SK-N-SH treated with all-trans-retinoic acid at 6 μM for 48 hours (cell line): Measurements from ENCODE around the gene CEP78.

ENCODE experiments used
- ATAC-seq: fragments of 200-7000 bp; cut with Tn5 transposase; 3 replicates; pipeline ENCODE4 v1.9.1; 2020; ENCODE audit warnings: mild to moderate bottlenecking, moderate library complexity
- ARNTL ChIP-seq: fragments of 450-650 bp; formaldehyde crosslinking; IDR thresholded peaks from 2 replicates; pipeline ENCODE4 v1.5.0; 2020; ENCODE audit warnings: low read depth, mild to moderate bottlenecking, moderate library complexity, borderline replicate concordance
- BACH2 ChIP-seq: fragments of 250-450 bp; sonication (Bioruptor Pico); IDR thresholded peaks from 2 replicates; pipeline ENCODE4 v1.9.0; 2021; ENCODE audit warnings: mild to moderate bottlenecking, borderline replicate concordance
- CSDC2 ChIP-seq: fragments of 250-450 bp; sonication (Bioruptor Pico); IDR thresholded peaks from 2 replicates; pipeline ENCODE4 v1.5.0; 2020; ENCODE audit warnings: mild to moderate bottlenecking, moderate library complexity
- ESRRG ChIP-seq: fragments of 250-450 bp; sonication (Bioruptor Pico); IDR thresholded peaks from 2 replicates; pipeline ENCODE4 v1.6.1; 2021; ENCODE audit warnings: mild to moderate bottlenecking
- GLIS3 ChIP-seq: fragments of 250-450 bp; sonication (Bioruptor Pico); IDR thresholded peaks from 2 replicates; pipeline ENCODE4 v1.5.0; 2020; ENCODE audit warnings: mild to moderate bottlenecking, moderate library complexity
- ISL1 ChIP-seq: fragments of 250-450 bp; sonication (Bioruptor Pico); IDR thresholded peaks from 2 replicates; pipeline ENCODE4 v2.1.2; 2022; ENCODE audit warnings: mild to moderate bottlenecking, moderate library complexity
- OSR1 ChIP-seq: fragments of 250-450 bp; sonication (Bioruptor Pico); IDR thresholded peaks from 2 replicates; pipeline ENCODE4 v1.8.0; 2022; ENCODE audit warnings: moderate library complexity, mild to moderate bottlenecking, inconsistent platforms
- PATZ1 ChIP-seq: fragments of 250-450 bp; sonication (Bioruptor Pico); IDR thresholded peaks from 2 replicates; pipeline ENCODE4 v1.8.0; 2020; ENCODE audit warnings: mild to moderate bottlenecking, moderate library complexity, borderline replicate concordance
- PPARA ChIP-seq: fragments of 250-450 bp; sonication (Bioruptor Pico); IDR thresholded peaks from 2 replicates; pipeline ENCODE4 v1.5.0; 2020; ENCODE audit warnings: mild to moderate bottlenecking, borderline replicate concordance
- RARB ChIP-seq: fragments of 250-450 bp; sonication (Bioruptor Pico); IDR thresholded peaks from 2 replicates; pipeline ENCODE4 v1.8.0; 2021; ENCODE audit warnings: mild to moderate bottlenecking, moderate library complexity
- SNAI2 ChIP-seq: fragments of 250-450 bp; sonication (Bioruptor Pico); IDR thresholded peaks from 2 replicates; pipeline ENCODE4 v1.5.0; 2020; ENCODE audit warnings: mild to moderate bottlenecking, moderate library complexity
- TCF4 ChIP-seq: fragments of 250-450 bp; sonication (Bioruptor Pico); IDR thresholded peaks from 2 replicates; pipeline ENCODE4 v1.8.0; 2021; ENCODE audit warnings: mild to moderate bottlenecking, moderate library complexity, borderline replicate concordance
- TOX ChIP-seq: fragments of 250-450 bp; sonication (Bioruptor Pico); IDR thresholded peaks from 2 replicates; pipeline ENCODE4 v1.8.0; 2021; ENCODE audit warnings: mild to moderate bottlenecking, moderate library complexity, borderline replicate concordance
- ZC3H10 ChIP-seq: fragments of 250-450 bp; sonication (Bioruptor Pico); IDR thresholded peaks from 2 replicates; pipeline ENCODE4 v1.5.1; 2021; ENCODE audit warnings: mild to moderate bottlenecking, moderate library complexity
- ZFP3 ChIP-seq: fragments of 250-450 bp; sonication (Bioruptor Pico); IDR thresholded peaks from 2 replicates; pipeline ENCODE4 v1.5.0; 2020; ENCODE audit warnings: mild to moderate bottlenecking, moderate library complexity
- ZFP30 ChIP-seq: fragments of 450-650 bp; formaldehyde crosslinking; IDR thresholded peaks from 2 replicates; pipeline ENCODE4 v1.5.0; 2022; ENCODE audit warnings: mild to moderate bottlenecking, moderate library complexity
- ZNF70 ChIP-seq: fragments of 450-650 bp; formaldehyde crosslinking; IDR thresholded peaks from 2 replicates; pipeline ENCODE4 v1.5.0; 2020; ENCODE audit warnings: mild to moderate bottlenecking, moderate library complexity
- ZNF8 ChIP-seq: fragments of 450-650 bp; formaldehyde crosslinking; IDR thresholded peaks from 2 replicates; pipeline ENCODE4 v1.5.0; 2020; ENCODE audit warnings: mild to moderate bottlenecking, moderate library complexity
- TF ChIP-seq, protein P1 (sequence below): fragments of 250-450 bp; sonication (Bioruptor Pico); IDR thresholded peaks from 2 replicates; pipeline ENCODE4 v1.8.0; 2021; ENCODE audit warnings: low read depth, mild to moderate bottlenecking, moderate library complexity, borderline replicate concordance
- TF ChIP-seq, protein P2 (sequence below): fragments of 250-450 bp; sonication (Bioruptor Pico); IDR thresholded peaks from 2 replicates; pipeline ENCODE4 v1.5.1; 2020; ENCODE audit warnings: low read depth, mild to moderate bottlenecking, moderate library complexity

CEP78 gene

GRCh38 chr9:78262655-78263054 is 26.8 kb downstream of the CEP78 start:
- ATAC-seq, result no peak
- TF ChIP-seq ISL1 (CRISPR knock-in tag) (no peak), ZNF8 (CRISPR knock-in tag) (no peak), SNAI2 (CRISPR knock-in tag) (no peak), TCF4 (CRISPR knock-in tag) (no peak), RARB (no peak), ZFP30 (CRISPR knock-in tag) (no peak), ZC3H10 (CRISPR knock-in tag) (no peak), PATZ1 (CRISPR knock-in tag) (no peak), OSR1 (no peak), GLIS3 (CRISPR knock-in tag) (no peak), PPARA (no peak), ARNTL (CRISPR knock-in tag) (no peak), ZFP3 (CRISPR knock-in tag) (no peak), ZNF70 (CRISPR knock-in tag) (no peak)
- TF ChIP-seq, protein P1, sequence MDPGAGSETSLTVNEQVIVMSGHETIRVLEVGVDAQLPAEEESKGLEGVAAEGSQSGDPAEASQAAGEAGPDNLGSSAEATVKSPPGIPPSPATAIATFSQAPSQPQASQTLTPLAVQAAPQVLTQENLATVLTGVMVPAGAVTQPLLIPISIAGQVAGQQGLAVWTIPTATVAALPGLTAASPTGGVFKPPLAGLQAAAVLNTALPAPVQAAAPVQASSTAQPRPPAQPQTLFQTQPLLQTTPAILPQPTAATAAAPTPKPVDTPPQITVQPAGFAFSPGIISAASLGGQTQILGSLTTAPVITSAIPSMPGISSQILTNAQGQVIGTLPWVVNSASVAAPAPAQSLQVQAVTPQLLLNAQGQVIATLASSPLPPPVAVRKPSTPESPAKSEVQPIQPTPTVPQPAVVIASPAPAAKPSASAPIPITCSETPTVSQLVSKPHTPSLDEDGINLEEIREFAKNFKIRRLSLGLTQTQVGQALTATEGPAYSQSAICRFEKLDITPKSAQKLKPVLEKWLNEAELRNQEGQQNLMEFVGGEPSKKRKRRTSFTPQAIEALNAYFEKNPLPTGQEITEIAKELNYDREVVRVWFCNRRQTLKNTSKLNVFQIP, result no peak
- TF ChIP-seq, protein P2, sequence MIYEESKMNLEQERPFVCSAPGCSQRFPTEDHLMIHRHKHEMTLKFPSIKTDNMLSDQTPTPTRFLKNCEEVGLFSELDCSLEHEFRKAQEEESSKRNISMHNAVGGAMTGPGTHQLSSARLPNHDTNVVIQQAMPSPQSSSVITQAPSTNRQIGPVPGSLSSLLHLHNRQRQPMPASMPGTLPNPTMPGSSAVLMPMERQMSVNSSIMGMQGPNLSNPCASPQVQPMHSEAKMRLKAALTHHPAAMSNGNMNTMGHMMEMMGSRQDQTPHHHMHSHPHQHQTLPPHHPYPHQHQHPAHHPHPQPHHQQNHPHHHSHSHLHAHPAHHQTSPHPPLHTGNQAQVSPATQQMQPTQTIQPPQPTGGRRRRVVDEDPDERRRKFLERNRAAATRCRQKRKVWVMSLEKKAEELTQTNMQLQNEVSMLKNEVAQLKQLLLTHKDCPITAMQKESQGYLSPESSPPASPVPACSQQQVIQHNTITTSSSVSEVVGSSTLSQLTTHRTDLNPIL, result no peak

GRCh38 chr9:78267889-78268288 is 32.0 kb downstream of the CEP78 start:
- TF ChIP-seq ZNF70 (CRISPR knock-in tag) (no peak), ZFP30 (CRISPR knock-in tag) (no peak), ZC3H10 (CRISPR knock-in tag) (no peak), RARB (no peak), PPARA (no peak), TOX (no peak), ZFP3 (CRISPR knock-in tag) (no peak), CSDC2 (no peak), ARNTL (CRISPR knock-in tag) (no peak), TCF4 (CRISPR knock-in tag) (no peak), ISL1 (CRISPR knock-in tag) (no peak)
- TF ChIP-seq, protein P1, result no peak
- ATAC-seq, result no peak

DNA sequence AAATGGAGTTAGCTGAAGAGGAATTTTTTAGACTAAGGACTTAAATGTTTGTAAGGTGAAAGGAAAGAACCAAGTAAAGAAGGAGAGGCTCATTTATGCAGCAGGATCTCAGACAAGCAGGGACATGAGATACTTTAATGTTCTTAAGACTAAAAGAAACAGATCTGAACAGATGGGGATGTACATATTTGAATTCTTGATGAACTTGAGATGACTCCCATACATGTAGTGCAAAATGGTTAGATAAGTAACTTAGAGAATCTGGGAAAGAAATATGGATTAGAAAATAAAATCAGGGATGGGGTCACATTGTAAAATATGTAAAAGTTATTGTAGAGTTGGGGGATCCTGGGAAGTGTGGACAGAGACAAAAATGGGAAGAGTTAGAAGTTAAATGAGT is 33.9 kb downstream of the CEP78 start:
- no peak for ATAC-seq
- no peak for TF ChIP-seq TOX
- no peak for TF ChIP-seq ZNF8 (CRISPR knock-in tag)
- TF ChIP-seq ZFP30 (CRISPR knock-in tag), result no peak

GRCh38 chr9:78272307-78272706 is 36.4 kb downstream of the CEP78 start:
- no peak for ATAC-seq
- TF ChIP-seq PATZ1 (CRISPR knock-in tag) (no peak), GLIS3 (CRISPR knock-in tag) (no peak), SNAI2 (CRISPR knock-in tag) (no peak), ESRRG (CRISPR knock-in tag) (no peak), ZNF8 (CRISPR knock-in tag) (no peak), BACH2 (CRISPR knock-in tag) (no peak), TCF4 (CRISPR knock-in tag) (no peak), RARB (no peak), OSR1 (no peak)
- TF ChIP-seq, protein P1, result no peak
- TF ChIP-seq, protein P2, result no peak
